Transverse colon (tissue), 4 donors: Measurements from ENCODE around the gene MOB3B.

Source experiments
- CTCF ChIP-seq, 5 experiments: fragments of 200-600 bp in 3 of 5; fragments of 450-650 bp in 2 of 5; sonication (generic) in 3 of 5; IDR thresholded peaks; 1 replicate in 2 of 5; 2 replicates in 3 of 5; pipeline ENCODE4 v1.5.1; 2016 to 2017; ENCODE audit warnings: antibody characterized with exemption in 5 of 5, inconsistent platforms in 3 of 5, mild to moderate bottlenecking in 2 of 5, moderate library complexity in 1 of 5
- EP300 ChIP-seq: sonication (generic); formaldehyde crosslinking; IDR thresholded peaks from one replicate; pipeline ENCODE4 v1.6.1; 2017; ENCODE audit warnings: antibody characterized with exemption, low read depth
- POLR2A ChIP-seq: fragments of 450-650 bp; IDR thresholded peaks from one replicate; pipeline ENCODE4 v1.6.1; 2016; ENCODE audit warnings: antibody characterized with exemption, mild to moderate bottlenecking, moderate library complexity
- POLR2AphosphoS5 ChIP-seq, 3 donors: sonication (generic); formaldehyde crosslinking; IDR thresholded peaks; one replicate each; pipeline ENCODE4 v1.6.1; 2016; ENCODE audit warnings: antibody characterized with exemption in 3 of 3

- TF ChIP-seq POLR2A (no peak), CTCF (IDR thresholded peaks at IDR 0.05) (no peak), EP300 (no peak), POLR2AphosphoS5 (IDR thresholded peaks at IDR 0.05) (no peak)
Measured at GRCh38 chr9:27527702-27528075, 1.9 kb downstream of the MOB3B start.
